ENCODE measurements around the gene BRCA2.
"Not testable (repeated sequence)": the region's sequence is repeated elsewhere in the genome, so short reads cannot be mapped to it uniquely, and the experiment has no call there.

The BRCA2 gene

DNA sequence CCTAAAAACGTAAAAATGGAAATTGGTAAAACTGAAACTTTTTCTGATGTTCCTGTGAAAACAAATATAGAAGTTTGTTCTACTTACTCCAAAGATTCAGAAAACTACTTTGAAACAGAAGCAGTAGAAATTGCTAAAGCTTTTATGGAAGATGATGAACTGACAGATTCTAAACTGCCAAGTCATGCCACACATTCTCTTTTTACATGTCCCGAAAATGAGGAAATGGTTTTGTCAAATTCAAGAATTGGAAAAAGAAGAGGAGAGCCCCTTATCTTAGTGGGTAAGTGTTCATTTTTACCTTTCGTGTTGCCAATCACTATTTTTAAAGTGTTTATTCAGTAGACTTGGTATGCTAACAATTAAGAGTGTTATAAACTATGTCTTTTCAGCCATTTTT, 25.6 kb downstream of the BRCA2 start:
- in situ Hi-C loops (cut with MboI; ENCODE audit: low sequenced_read_pairs, unreplicated experiment), result no loop called here
- TF ChIP-seq CTCF (IDR thresholded peaks at IDR 0.05; ENCODE audit: borderline replicate concordance, control extremely low read depth, extremely low read depth, insufficient read depth, missing control alignments), result no peak
- no peak for DNase-seq (ENCODE audit: low spot score)

DNA sequence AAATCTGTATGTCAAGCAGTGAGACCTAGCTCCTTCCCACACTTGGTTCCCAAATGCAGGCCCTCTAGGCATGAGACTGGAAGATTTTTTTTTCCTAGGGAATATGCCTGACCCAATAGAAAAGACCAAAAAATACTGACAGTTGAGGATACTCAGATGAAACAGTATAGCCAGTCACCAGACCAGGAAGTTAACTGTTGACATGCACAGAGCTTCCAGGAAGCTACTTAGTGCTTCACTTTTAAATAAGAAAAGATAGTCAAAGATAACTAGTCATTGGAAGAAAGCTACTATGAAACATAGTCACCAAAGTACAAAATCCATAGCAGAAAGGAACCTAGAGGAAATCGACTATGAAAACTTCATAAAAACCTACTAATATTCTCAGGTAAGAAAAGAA, 32.3 kb downstream of the BRCA2 start:
- in situ Hi-C loops (cut with MboI; ENCODE audit: low sequenced_read_pairs, unreplicated experiment), result no loop called here
- DNase-seq (ENCODE audit: low spot score), result no peak
- no peak for TF ChIP-seq CTCF (IDR thresholded peaks at IDR 0.05; ENCODE audit: borderline replicate concordance, control extremely low read depth, extremely low read depth, insufficient read depth, missing control alignments)

DNA sequence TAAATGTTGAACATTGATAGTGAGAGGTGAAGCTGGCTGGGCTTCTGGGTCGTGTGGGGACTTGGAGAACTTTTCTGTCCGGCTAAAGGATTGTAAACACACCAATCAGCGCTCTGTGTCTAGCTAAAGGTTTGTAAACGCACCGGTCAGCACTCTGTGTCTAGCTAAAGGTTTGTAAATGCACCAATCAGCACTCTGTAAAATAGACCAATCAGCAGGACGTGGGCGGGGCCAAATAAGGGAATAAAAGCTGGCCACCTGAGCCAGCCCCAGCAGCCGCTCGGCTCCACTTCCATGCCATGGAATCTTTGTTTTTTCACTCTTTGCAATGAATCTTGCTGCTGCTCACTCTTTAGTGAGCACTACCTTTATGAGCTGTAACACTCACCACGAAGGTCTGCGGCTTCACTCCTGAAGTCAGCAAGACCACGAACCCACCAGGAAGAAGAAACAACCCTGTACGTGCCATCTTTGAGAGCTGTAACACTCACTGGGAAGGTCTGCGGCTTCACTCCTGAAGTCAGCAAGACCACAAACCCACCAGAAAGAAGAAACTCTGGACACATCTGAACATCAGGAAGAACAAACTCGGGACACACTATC, 35.6 kb downstream of the BRCA2 start:
- DNase-seq (ENCODE audit: low spot score); in situ Hi-C loops (cut with MboI; ENCODE audit: low sequenced_read_pairs, unreplicated experiment): not testable (repeated sequence)

- TF ChIP-seq CTCF (IDR thresholded peaks at IDR 0.05; ENCODE audit: borderline replicate concordance, control extremely low read depth, extremely low read depth, insufficient read depth, missing control alignments), result no peak
- in situ Hi-C loops (cut with MboI; ENCODE audit: low sequenced_read_pairs, unreplicated experiment), result no loop called here
- DNase-seq (ENCODE audit: low spot score), result peak; percentile 24
Measured at GRCh38 chr13:32354040-32354439, 38.7 kb downstream of the BRCA2 start.

GRCh38 chr13:32355935-32356334, 40.6 kb downstream of the BRCA2 start:
- DNase-seq (ENCODE audit: low spot score); in situ Hi-C loops (cut with MboI; ENCODE audit: low sequenced_read_pairs, unreplicated experiment): not testable (repeated sequence)

DNA sequence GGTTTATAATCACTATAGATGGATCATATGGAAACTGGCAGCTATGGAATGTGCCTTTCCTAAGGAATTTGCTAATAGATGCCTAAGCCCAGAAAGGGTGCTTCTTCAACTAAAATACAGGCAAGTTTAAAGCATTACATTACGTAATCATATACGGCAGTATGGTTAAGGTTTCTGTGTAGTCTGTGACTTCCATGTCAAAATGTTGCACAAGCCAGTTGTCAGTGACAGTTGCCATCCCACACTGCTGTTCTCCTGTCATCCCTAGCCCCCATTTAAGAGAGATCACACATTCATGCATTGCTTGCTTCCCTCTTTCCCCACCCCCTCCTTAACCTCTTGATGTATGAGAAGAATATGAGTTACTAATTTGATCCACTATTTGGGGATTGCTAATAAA, 47.3 kb downstream of the BRCA2 start:
- in situ Hi-C loops (cut with MboI; ENCODE audit: low sequenced_read_pairs, unreplicated experiment), result no loop called here
- no peak for TF ChIP-seq CTCF (IDR thresholded peaks at IDR 0.05; ENCODE audit: borderline replicate concordance, control extremely low read depth, extremely low read depth, insufficient read depth, missing control alignments)
- no peak for DNase-seq (ENCODE audit: low spot score)

DNA sequence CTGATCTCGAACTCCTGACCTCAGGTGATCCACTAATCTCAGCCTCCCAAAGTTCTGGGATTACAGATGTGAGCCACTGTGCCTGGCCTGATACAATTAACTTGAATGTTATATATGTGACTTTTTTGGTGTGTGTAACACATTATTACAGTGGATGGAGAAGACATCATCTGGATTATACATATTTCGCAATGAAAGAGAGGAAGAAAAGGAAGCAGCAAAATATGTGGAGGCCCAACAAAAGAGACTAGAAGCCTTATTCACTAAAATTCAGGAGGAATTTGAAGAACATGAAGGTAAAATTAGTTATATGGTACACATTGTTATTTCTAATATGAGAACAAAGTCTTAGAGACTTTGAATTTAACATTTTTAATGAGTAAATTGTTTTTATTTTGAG, 55.5 kb downstream of the BRCA2 start:
- no peak for DNase-seq (ENCODE audit: low spot score)
- no peak for TF ChIP-seq CTCF (IDR thresholded peaks at IDR 0.05; ENCODE audit: borderline replicate concordance, control extremely low read depth, extremely low read depth, insufficient read depth, missing control alignments)
- in situ Hi-C loops (cut with MboI; ENCODE audit: low sequenced_read_pairs, unreplicated experiment), result no loop called here
